Lower leg skin (tissue), 3 donors: Measurements from ENCODE around the gene ZNF273.

Source experiments
- CTCF ChIP-seq, 3 donors: fragments of 450-650 bp; IDR thresholded peaks; one replicate each; pipeline ENCODE4 v1.5.1; 2016; ENCODE audit warnings: antibody characterized with exemption in 3 of 3, mild to moderate bottlenecking in 3 of 3, moderate library complexity in 2 of 3
- POLR2A ChIP-seq, 2 donors: fragments of 450-650 bp; IDR thresholded peaks; one replicate each; pipeline ENCODE4 v1.6.1; 2016 to 2017; ENCODE audit warnings: antibody characterized with exemption in 2 of 2, mild to moderate bottlenecking in 1 of 2, moderate library complexity in 1 of 2

- TF ChIP-seq CTCF (IDR thresholded peaks at IDR 0.05) (no peak), POLR2A (IDR thresholded peaks at IDR 0.05) (no peak)
Measured at GRCh38 chr7:64945503-64946175, 42.6 kb downstream of the ZNF273 start.
